NCI-H748 (cell line): ENCODE results near the gene ADGRL3.
"Not testable (repeated sequence)": the region's sequence is repeated elsewhere in the genome, so short reads cannot be mapped to it uniquely, and the experiment has no call there.

Source experiments
- DNase-seq: peaks from one replicate; lab custom pipeline; 2025; ENCODE audit not compliant: unreplicated experiment; lab: John Stamatoyannopoulos, UW

Gene ADGRL3

GRCh38 chr4:61336488-61336887, 136.4 kb downstream of the ADGRL3 start:
- peak; percentile 85 for DNase-seq

- DNase-seq = peak; percentile 78
These were observed 136.8 kb downstream of the ADGRL3 start for GRCh38 chr4:61336916-61337315.

DNA sequence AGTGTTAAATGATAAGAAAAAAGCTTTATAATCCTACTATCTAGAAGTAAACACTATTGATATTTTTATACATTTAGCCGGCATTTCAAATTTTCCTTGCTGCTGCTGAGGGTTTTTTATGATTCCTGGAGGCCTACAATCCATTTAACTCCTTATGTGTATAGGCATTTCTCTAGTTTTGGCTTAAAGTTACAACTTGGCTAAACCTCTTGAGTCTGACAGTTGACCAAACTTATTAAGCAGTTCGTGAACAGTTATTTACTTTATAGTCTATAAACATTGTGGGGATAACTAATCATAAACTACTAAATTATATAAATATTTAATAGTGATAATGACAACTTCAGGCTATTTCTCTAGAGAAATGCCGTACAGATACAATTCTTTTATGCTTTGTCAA, 141.9 kb downstream of the ADGRL3 start:
- no peak for DNase-seq

- no peak for DNase-seq
These were observed 150.8 kb downstream of the ADGRL3 start for GRCh38 chr4:61350932-61351331.

- DNase-seq = no peak
These were observed 156.6 kb downstream of the ADGRL3 start for GRCh38 chr4:61356696-61357095.

DNA sequence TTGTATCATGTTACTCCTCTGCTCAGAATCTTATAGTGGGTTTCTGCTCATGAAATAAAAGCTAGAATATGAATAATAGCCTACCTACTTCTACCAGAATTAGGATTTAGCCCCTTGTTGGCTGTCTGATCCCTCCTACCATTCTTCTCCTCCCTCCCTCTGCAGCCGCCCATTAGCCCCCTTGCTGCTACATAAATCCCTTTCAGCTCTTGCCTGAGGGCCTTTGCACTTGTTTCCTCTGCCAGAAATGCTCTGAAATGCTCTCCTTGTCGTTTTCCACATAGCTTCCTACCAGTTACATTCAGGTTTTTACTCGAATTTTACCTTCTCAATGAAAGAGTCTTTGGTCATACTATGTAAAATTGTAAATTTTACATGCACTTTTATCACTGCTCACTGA, 159.2 kb downstream of the ADGRL3 start:
- no peak for DNase-seq

DNA sequence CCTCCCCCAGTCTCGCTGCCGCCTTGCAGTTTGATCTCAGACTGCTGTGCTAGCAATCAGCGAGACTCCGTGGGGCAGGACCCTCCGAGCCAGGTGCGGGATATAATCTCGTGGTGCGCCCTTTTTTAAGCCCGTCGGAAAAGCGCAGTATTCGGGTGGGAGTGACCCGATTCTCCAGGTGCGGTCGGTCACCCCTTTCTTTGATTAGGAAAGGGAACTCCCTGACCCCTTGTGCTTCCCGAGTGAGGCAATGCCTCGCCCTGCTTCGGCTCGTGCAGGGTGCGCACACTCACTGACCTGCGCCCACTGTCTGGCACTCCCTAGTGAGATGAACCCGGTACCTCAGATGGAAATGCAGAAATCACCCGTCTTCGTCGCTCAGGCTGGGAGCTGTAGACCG, 172.7 kb downstream of the ADGRL3 start:
- peak; percentile 38 for DNase-seq

GRCh38 chr4:61373901-61374440, 173.8 kb downstream of the ADGRL3 start:
- no peak for DNase-seq

DNA sequence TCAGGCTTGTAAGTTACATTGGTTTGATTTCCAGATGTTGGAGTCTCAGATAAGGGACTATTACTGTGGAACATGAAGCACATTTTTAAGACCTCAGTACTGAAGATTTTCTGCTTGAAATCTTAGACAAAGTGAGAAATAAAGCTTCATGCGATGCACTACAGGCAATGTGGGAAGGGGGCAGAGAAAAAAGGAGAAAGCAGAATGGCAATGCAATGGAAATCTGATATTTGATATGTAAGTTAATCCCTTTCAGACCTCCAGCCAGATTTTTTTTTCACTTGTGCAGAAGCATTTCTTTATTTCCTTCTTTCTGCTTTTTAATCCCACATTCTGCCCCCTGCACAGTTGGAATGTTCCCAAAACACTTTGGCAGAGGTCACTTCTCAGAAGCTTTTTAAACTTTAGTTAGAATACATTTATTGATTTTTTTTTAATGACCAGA, 174.3 kb downstream of the ADGRL3 start:
- peak; percentile 9 for DNase-seq

DNA sequence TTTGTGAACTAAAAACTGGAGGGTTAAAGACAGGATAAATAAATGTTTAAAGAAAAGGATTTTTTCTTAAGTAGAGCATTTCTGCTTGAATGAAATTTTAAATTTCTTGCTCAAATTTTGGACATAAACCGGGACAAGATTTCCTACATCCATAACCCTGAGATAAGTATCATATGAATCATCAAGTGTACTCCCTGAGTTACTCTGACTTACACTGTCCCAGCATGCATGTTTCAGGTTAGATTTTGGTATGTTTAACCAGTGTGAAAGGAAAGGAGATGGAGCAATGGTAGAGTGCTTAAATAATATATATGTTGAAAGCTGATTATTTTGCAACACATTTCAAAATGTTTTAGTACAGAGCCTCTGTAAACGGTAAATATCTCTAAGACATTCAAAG, 175.2 kb downstream of the ADGRL3 start:
- no peak for DNase-seq

DNA sequence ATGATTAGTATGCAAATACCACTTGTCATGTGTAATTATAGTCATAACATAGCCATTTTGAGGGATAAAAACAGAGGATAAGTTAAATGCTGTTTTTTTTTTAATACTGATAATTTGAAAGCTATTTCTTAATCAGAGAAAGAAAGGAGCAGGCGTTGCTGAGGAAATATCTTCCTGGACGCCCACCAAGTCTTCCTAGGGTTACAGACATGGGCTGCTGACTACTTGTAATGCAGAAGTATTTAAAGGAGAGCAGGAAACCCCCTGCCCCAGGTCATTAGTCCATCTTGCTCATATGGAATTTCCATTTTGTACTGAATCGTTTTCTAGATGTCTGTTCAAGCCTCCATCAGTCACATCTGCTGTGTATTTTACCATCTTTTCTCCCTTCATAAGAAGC, 176.2 kb downstream of the ADGRL3 start:
- DNase-seq = no peak

GRCh38 chr4:61379406-61379805, 179.3 kb downstream of the ADGRL3 start:
- peak; percentile 50 for DNase-seq

- peak; percentile 87 for DNase-seq
These were observed 180.7 kb downstream of the ADGRL3 start for GRCh38 chr4:61380865-61381264.

- DNase-seq = no peak
These were observed 185.1 kb downstream of the ADGRL3 start for GRCh38 chr4:61385256-61385655.

DNA sequence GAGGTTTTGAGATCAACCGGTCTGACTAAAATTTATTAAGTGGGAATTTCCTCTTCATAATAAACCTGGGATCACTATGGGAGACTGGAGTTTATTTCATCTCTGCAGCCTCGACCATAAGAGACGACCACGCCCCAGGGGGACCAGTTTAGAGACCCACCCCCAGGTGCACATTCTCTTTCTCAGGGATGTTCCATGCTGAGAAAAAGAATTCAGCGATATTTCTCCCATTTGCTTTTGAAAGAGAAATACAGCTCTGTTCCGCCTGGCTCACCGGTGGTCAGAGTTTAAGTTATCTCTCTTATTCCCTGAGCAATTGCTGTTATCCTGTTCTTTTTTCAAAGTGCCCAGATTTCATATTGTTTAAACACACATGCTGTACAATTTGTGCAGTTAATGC, 187.2 kb downstream of the ADGRL3 start:
- DNase-seq = not testable (repeated sequence)

DNA sequence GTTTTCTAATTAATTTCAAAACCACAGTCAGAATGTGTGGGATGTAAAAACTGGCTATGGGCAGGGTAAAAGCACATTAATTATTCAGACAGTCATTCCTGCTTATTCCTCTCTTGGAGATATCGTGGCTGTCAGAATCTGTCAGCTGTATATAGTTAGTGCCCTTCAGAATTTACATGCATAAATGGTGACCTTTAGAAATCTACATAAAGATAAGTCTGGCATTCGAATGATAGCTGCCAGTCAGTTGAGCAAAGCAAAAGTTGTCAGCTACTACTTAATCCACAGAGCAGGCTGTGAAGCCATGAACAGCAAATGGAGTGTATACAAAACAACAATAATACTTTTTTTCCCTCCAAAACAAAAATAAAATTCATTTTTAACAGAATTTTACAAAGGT, 189.5 kb downstream of the ADGRL3 start:
- no peak for DNase-seq

- peak; percentile 4 for DNase-seq
These were observed 195.6 kb downstream of the ADGRL3 start for GRCh38 chr4:61395754-61396153.

DNA sequence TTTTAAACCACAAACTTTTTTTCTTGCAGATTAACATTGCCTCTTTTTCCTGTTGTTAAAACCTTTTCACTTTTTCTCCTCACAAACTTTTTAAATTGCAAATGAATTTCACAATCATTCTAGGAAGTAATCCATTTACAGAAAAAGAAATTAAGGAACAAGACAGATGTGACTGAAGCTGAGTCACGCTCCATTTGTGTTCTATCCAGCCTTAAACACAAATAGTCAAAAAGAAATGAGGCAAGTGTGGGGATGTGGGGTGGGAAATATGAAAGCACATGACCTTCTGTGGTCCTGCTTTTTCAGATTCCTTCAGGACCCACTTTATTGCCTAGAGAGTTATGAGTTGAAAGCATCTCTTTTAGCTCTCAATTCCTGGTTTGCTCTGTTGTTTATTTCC, 197.0 kb downstream of the ADGRL3 start:
- no peak for DNase-seq

GRCh38 chr4:61400439-61401038, 200.4 kb downstream of the ADGRL3 start:
- DNase-seq = peak; percentile 54

GRCh38 chr4:61401771-61402170, 201.6 kb downstream of the ADGRL3 start:
- peak; percentile 38 for DNase-seq

GRCh38 chr4:61405307-61405706, 205.2 kb downstream of the ADGRL3 start:
- DNase-seq = no peak

GRCh38 chr4:61406677-61407076, 206.6 kb downstream of the ADGRL3 start:
- DNase-seq = peak; percentile 41
